ENCODE measurements around the gene RAB3IP. TPM values are rescaled to one million over a fixed set of nuclear protein-coding genes. Genes with fewer than 3 reads are reported as not detected.

Gene RAB3IP
- total and polyA plus RNA-seq, 10 of the 15 experiments (the other 5 are each of a cell fraction or from before 2014, with no cell fraction given), result 18.8 to 53.6 (median 28.7) TPM

GRCh38 chr12:69868695-69869094 lies 130.0 kb downstream of the RAB3IP start:
- RAD21 ChIA-PET (ENCODE audit: unreplicated experiment), result no interaction called here
- H3K27ac ChIP-seq (ENCODE audit: control insufficient read depth, insufficient read depth), result no peak overlapping the region
- H2AFZ ChIP-seq (ENCODE audit: control insufficient read depth, low read depth, low read length), result no peak overlapping the region
- H4K20me1 ChIP-seq (ENCODE audit: control insufficient read depth, insufficient read depth), result no peaks in the 10 kb centered on the region
- TF ChIP-seq NR2F1 (conservative IDR thresholded peaks at IDR 0.05), result no peak
- peak; percentile 41 for TF ChIP-seq BCL3 (IDR thresholded peaks at IDR 0.05; ENCODE audit: borderline replicate concordance, insufficient read depth, low read depth, low read length, poor library complexity, severe bottlenecking)
- no peaks in the 10 kb centered on the region for H3K4me1 ChIP-seq (ENCODE audit: control insufficient read depth, insufficient read depth, low read length)
- CTCF ChIA-PET, result interaction anchor here (1.4 kb wide), 1 partner anchor 17 kb away, joined by 3 read pairs; no protein-coding TSS in a partner anchor
- H3K9ac ChIP-seq (ENCODE audit: control insufficient read depth, insufficient read depth, low read length), result no peak overlapping the region
- in situ Hi-C loops (cut with MboI), result no loop called here
- H3K36me3 ChIP-seq (ENCODE audit: control insufficient read depth in 2 of 2, insufficient read depth in 2 of 2, low read length in 1 of 2), result no peaks in the 10 kb centered on the region
- FAIRE-seq (no peak), DNase-seq (ENCODE audit: low read depth, low spot score) (no peak), ATAC-seq (no peak)
- no TSS peak for BruUV-seq (replicated peaks)
- H3K4me2 ChIP-seq (ENCODE audit: control insufficient read depth, insufficient read depth), result no peak overlapping the region
- intact Hi-C loops (cut with micrococcal nuclease; ENCODE audit: unreplicated experiment), result no loop called here
- no peaks in the 10 kb centered on the region for H3K9me3 ChIP-seq (replicated peaks; ENCODE audit: control insufficient read depth, insufficient read depth, low read length)
- POLR2A ChIA-PET, result no interaction called here
- no peaks in the 10 kb centered on the region for H3K79me2 ChIP-seq (ENCODE audit: control insufficient read depth, insufficient read depth, low read length)
- H3K4me3 ChIP-seq, result no peak overlapping the region
- H3K27me3 ChIP-seq (replicated peaks in 1 of 2; ENCODE audit: control insufficient read depth in 2 of 2, insufficient read depth in 2 of 2, low read length in 1 of 2), result no peaks in the 10 kb centered on the region
- 86% methylated on average over 9 of the region's 9 CpGs for WGBS (ENCODE audit: insufficient coverage, insufficient replicate concordance, low lambda C conversion rate, missing lambda C conversion rate)
- SMC1A ChIA-PET (ENCODE audit: uncharacterized antibody, unreplicated experiment), result no interaction called here

DNA sequence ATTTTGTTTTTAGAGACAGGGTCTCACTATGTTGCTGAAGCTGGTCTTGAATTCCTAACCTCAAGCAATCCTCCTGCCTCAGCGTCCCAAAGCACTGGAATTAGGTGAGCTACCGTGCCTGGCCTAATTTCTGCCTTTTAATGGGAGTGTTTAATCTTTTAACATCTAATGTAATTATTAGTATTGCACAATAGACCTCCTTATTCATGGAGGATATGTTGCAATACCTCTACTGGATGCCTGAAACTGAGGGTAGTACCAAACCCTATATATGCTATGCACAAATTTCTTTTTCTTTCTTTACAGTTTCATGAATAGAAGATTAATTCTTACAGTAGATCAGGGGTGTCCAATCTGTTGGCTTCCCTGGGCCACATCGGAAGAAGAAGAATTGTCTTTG lies 134.1 kb downstream of the RAB3IP start:
- DNase-seq (ENCODE audit: low read depth, low spot score) (no peak), FAIRE-seq (no peak), ATAC-seq (no peak)
- in situ Hi-C loops (cut with MboI) (no loop called here), intact Hi-C loops (cut with micrococcal nuclease; ENCODE audit: unreplicated experiment) (no loop called here)
- BruUV-seq (replicated peaks), result no TSS peak
- no peak overlapping the region for H3K4me3 ChIP-seq
- TF ChIP-seq POLR2AphosphoS5 (IDR thresholded peaks at IDR 0.05; ENCODE audit: low read length) (no peak), POU2F2 (IDR thresholded peaks at IDR 0.05; ENCODE audit: borderline replicate concordance, low read depth, low read length) (no peak), BCL11A (IDR thresholded peaks at IDR 0.05; ENCODE audit: low read depth, low read length) (no peak), PML (IDR thresholded peaks at IDR 0.05; ENCODE audit: low read length) (no peak), SP1 (IDR thresholded peaks at IDR 0.05; ENCODE audit: low read depth, low read length) (no peak)
- no peak overlapping the region for H2AFZ ChIP-seq (ENCODE audit: control insufficient read depth, low read depth, low read length)
- no peaks in the 10 kb centered on the region for H3K4me1 ChIP-seq (ENCODE audit: control insufficient read depth, insufficient read depth, low read length)
- H3K9ac ChIP-seq (ENCODE audit: control insufficient read depth, insufficient read depth, low read length), result no peak overlapping the region
- no peaks in the 10 kb centered on the region for H3K79me2 ChIP-seq (ENCODE audit: control insufficient read depth, insufficient read depth, low read length)
- ChIA-PET CTCF (no interaction called here), POLR2A (no interaction called here), RAD21 (ENCODE audit: unreplicated experiment) (no interaction called here), SMC1A (ENCODE audit: uncharacterized antibody, unreplicated experiment) (no interaction called here)
- H4K20me1 ChIP-seq (ENCODE audit: control insufficient read depth, insufficient read depth), result no peaks in the 10 kb centered on the region
- 47% methylated on average over 3 of the region's 3 CpGs for WGBS (ENCODE audit: insufficient coverage, insufficient replicate concordance, low lambda C conversion rate, missing lambda C conversion rate)
- H3K9me3 ChIP-seq (replicated peaks; ENCODE audit: control insufficient read depth, insufficient read depth, low read length), result no peaks in the 10 kb centered on the region
- H3K27ac ChIP-seq (ENCODE audit: control insufficient read depth, insufficient read depth), result no peak overlapping the region
- no peaks in the 10 kb centered on the region for H3K36me3 ChIP-seq (ENCODE audit: control insufficient read depth in 2 of 2, insufficient read depth in 2 of 2, low read length in 1 of 2)
- H3K27me3 ChIP-seq (replicated peaks in 1 of 2; ENCODE audit: control insufficient read depth in 2 of 2, insufficient read depth in 2 of 2, low read length in 1 of 2), result no peaks in the 10 kb centered on the region
- H3K4me2 ChIP-seq (ENCODE audit: control insufficient read depth, insufficient read depth), result no peak overlapping the region

Other genes starting within 250 kb of the RAB3IP start
- gene CCT2, start 153.4 kb upstream of the RAB3IP start, total RNA-seq (2014; rRNA removed), result 248 and 280 TPM in 2 replicates
- 319 and 342 TPM in 2 replicates for gene CCT2, start 153.4 kb upstream of the RAB3IP start, total RNA-seq (2014; rRNA removed; fragmentation: Illumina TruSeq; extraction: Trizol)
- 261 and 277 TPM in 2 replicates for gene CCT2, start 153.4 kb upstream of the RAB3IP start, total RNA-seq (2021)
- gene CCT2, start 153.4 kb upstream of the RAB3IP start, polyA plus RNA-seq (2011; rRNA removed), result 400 and 468 TPM in 2 replicates
- gene CCT2, start 153.4 kb upstream of the RAB3IP start, polyA plus RNA-seq (2014; fragmentation: Illumina TruSeq; extraction: Trizol), result 295 and 420 TPM in 2 replicates
- gene CCT2, start 153.4 kb upstream of the RAB3IP start, polyA plus RNA-seq (2014; fragmentation: Nextera tagmentation; extraction: Ambion mirVana), result 100 to 1,000 TPM; 355 to 374 TPM
- gene CCT2, start 153.4 kb upstream of the RAB3IP start, polyA plus RNA-seq (2014; rRNA removed), result 214 and 242 TPM in 2 replicates
- 100 to 1,000 TPM; 417 to 418 TPM for gene CCT2, start 153.4 kb upstream of the RAB3IP start, polyA plus RNA-seq (2016; fragmentation: Nextera tagmentation; extraction: Ambion mirVana)
- not detected in 2 replicates for gene LRRC10, start 128.0 kb upstream of the RAB3IP start, total RNA-seq (2014; rRNA removed)
- not detected in 2 replicates for gene LRRC10, start 128.0 kb upstream of the RAB3IP start, total RNA-seq (2014; rRNA removed; fragmentation: Illumina TruSeq; extraction: Trizol)
- gene LRRC10, start 128.0 kb upstream of the RAB3IP start, total RNA-seq (2021), result not detected in 2 replicates
- gene LRRC10, start 128.0 kb upstream of the RAB3IP start, polyA plus RNA-seq (2011; rRNA removed), result not detected in 2 replicates
- not detected in 2 replicates for gene LRRC10, start 128.0 kb upstream of the RAB3IP start, polyA plus RNA-seq (2014; fragmentation: Illumina TruSeq; extraction: Trizol)
- gene LRRC10, start 128.0 kb upstream of the RAB3IP start, polyA plus RNA-seq (2014; fragmentation: Nextera tagmentation; extraction: Ambion mirVana), result not detected
- not detected in 2 replicates for gene LRRC10, start 128.0 kb upstream of the RAB3IP start, polyA plus RNA-seq (2014; rRNA removed)
- not detected for gene LRRC10, start 128.0 kb upstream of the RAB3IP start, polyA plus RNA-seq (2016; fragmentation: Nextera tagmentation; extraction: Ambion mirVana)
- gene BEST3, start 39.6 kb upstream of the RAB3IP start, total RNA-seq (2014; rRNA removed), result not detected in 2 replicates
- gene BEST3, start 39.6 kb upstream of the RAB3IP start, total RNA-seq (2014; rRNA removed; fragmentation: Illumina TruSeq; extraction: Trizol), result not detected in 2 replicates
- gene BEST3, start 39.6 kb upstream of the RAB3IP start, total RNA-seq (2021), result not detected in 2 replicates
- gene BEST3, start 39.6 kb upstream of the RAB3IP start, polyA plus RNA-seq (2011; rRNA removed), result not detected in 2 replicates
- not detected in 2 replicates for gene BEST3, start 39.6 kb upstream of the RAB3IP start, polyA plus RNA-seq (2014; fragmentation: Illumina TruSeq; extraction: Trizol)
- not detected for gene BEST3, start 39.6 kb upstream of the RAB3IP start, polyA plus RNA-seq (2014; fragmentation: Nextera tagmentation; extraction: Ambion mirVana)
- gene BEST3, start 39.6 kb upstream of the RAB3IP start, polyA plus RNA-seq (2014; rRNA removed), result not detected in 2 replicates
- not detected for gene BEST3, start 39.6 kb upstream of the RAB3IP start, polyA plus RNA-seq (2016; fragmentation: Nextera tagmentation; extraction: Ambion mirVana)
- gene MYRFL, start 86.4 kb downstream of the RAB3IP start, total RNA-seq (2014; rRNA removed), result 0.68 and 0.71 TPM in 2 replicates
- gene MYRFL, start 86.4 kb downstream of the RAB3IP start, total RNA-seq (2014; rRNA removed; fragmentation: Illumina TruSeq; extraction: Trizol), result 0.51 and 0.67 TPM in 2 replicates
- gene MYRFL, start 86.4 kb downstream of the RAB3IP start, total RNA-seq (2021), result 0.38 and 0.72 TPM in 2 replicates
- 1.8 and 2.3 TPM in 2 replicates for gene MYRFL, start 86.4 kb downstream of the RAB3IP start, polyA plus RNA-seq (2011; rRNA removed)
- gene MYRFL, start 86.4 kb downstream of the RAB3IP start, polyA plus RNA-seq (2014; fragmentation: Illumina TruSeq; extraction: Trizol), result 0.90 and 1.5 TPM in 2 replicates
- gene MYRFL, start 86.4 kb downstream of the RAB3IP start, polyA plus RNA-seq (2014; fragmentation: Nextera tagmentation; extraction: Ambion mirVana), result under 1 TPM; 0.24 to 0.61 TPM
- gene MYRFL, start 86.4 kb downstream of the RAB3IP start, polyA plus RNA-seq (2014; rRNA removed), result 0.47 and 0.60 TPM in 2 replicates
- gene MYRFL, start 86.4 kb downstream of the RAB3IP start, polyA plus RNA-seq (2016; fragmentation: Nextera tagmentation; extraction: Ambion mirVana), result under 1 TPM; 0.62 to 0.67 TPM